GM12801 (cell line): Measurements from ENCODE around the gene AIMP2.

ENCODE experiments used
- CTCF ChIP-seq: IDR thresholded peaks from one replicate; pipeline ENCODE4 v1.5.1; 2011; ENCODE audit warnings: control low read depth; ENCODE audit not compliant: insufficient read length; ENCODE audit errors: extremely low read depth

AIMP2 gene

DNA sequence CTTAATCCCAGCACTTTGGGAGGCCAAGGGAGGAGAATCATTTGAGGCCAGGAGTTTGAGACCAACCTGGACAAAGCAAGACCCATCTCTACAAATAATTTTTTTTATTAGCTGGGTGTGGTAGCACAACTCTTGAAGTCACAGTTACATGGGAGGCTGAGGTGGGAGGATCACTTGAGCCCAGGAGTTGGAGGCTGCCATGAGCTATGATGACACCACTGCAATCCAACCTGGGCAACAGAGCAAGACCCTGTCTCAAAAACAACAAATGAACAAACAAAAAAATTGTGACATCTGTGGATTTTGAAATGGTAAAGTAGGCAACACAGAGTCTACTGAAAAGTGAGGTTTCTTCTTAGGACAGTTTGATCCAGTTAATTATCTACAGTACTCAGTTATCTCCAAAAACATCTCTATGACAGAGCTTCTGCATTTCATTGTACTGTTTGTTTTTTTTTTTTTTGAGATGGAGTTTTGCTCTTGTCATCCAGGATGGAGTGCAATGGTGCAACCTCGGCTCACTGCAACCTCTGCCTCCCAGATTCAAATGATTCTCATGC, 18.8 kb downstream of the AIMP2 start:
- no peak for TF ChIP-seq CTCF

- no peak for TF ChIP-seq CTCF
Observed at GRCh38 chr7:6028563-6028962, 19.5 kb downstream of the AIMP2 start.

GRCh38 chr7:6030988-6031387, 21.9 kb downstream of the AIMP2 start, which contains the start of gene ANKRD61:
Gene ANKRD61 (plus strand): TSS chr7:6031376. CDS start chr7:6031376, 0 bp downstream.
- TF ChIP-seq CTCF: no peak

DNA sequence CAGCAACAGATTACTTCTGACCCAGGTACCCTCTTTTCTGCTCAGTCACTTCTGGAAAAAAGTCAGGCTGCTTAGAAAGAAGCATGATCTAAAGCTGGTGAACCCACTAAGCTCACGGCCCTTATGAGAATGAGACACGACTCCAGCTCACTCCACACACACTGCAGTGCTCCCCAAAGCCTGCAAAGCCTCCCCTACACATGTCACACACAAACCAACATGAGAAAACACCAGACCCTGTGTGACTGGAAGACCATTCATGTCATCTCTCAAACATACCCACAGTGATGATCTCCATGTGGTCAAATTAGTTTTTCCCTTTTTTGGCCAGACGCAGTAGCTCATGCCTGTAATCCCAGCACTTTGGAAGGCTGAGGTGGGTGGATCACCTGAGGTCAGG, 22.5 kb downstream of the AIMP2 start:
- TF ChIP-seq CTCF: no peak

- TF ChIP-seq CTCF: no peak
Observed at GRCh38 chr7:6032167-6032566, 23.1 kb downstream of the AIMP2 start.

DNA sequence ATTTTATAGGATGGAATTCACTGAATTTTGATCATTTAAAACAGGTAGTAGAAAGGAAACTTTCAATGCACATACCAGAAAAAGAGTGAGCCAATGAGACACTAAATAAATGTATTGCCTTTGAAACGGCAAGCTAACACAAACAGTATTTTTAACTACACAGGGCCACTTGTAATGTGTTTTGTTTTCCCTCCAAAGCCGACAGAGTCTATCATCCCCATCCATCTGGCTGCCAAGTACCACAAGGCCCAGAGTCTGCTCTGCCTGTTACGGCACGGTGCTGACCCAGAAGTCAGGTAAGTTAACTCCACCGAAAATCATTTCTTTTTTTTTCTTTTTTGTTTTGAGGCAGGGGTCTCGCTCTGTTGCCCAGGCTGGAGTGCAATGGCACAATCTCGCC, 23.6 kb downstream of the AIMP2 start:
- no peak for TF ChIP-seq CTCF

DNA sequence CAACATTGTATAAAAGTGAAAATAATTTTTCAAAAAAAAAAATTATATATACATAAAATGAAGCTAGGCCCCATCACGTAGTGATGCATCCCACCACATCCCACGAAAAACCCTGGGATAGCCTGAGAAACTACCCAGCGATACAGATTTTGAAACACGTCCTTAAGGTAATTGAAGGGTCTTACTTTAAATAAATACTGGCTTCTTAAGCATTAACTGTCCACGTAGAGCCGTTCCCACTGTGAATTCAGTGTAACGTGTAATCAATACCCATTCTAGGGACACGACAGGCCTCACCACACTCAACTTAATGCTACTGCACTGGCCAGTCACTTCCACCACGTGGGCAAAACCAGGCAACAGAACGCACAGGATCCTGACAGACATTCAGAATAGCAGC, 26.1 kb downstream of the AIMP2 start:
- TF ChIP-seq CTCF: no peak

GRCh38 chr7:6035686-6036085, 26.6 kb downstream of the AIMP2 start:
- TF ChIP-seq CTCF: no peak
